ENCODE data around the gene ATG2A.

- TF ChIP-seq POLR2A (IDR thresholded peaks at IDR 0.05; ENCODE audit: extremely low read depth, insufficient read length) (no peak), CTCF (IDR thresholded peaks at IDR 0.05; ENCODE audit: low read depth, low read length) (no peak), MAX (IDR thresholded peaks at IDR 0.05; ENCODE audit: low read depth, low read length) (no peak)
Observed at GRCh38 chr11:64898541-64898940, 18.5 kb downstream of the ATG2A start.
